HG02571 (cell line): Measurements from ENCODE around the gene ERP27.

Experiments
- ATAC-seq: cut with Tn5 transposase; IDR thresholded peaks from one replicate; pipeline ENCODE4 v1.9.1; 2021; ENCODE audit warnings: mild to moderate bottlenecking, moderate library complexity; ENCODE audit not compliant: unreplicated experiment

ERP27 gene

GRCh38 chr12:14904854-14905253 is 33.5 kb downstream of the ERP27 start:
- ATAC-seq = no peak

- no peak for ATAC-seq
These were observed 34.8 kb downstream of the ERP27 start for GRCh38 chr12:14903386-14904098.

GRCh38 chr12:14902465-14902864 is 35.9 kb downstream of the ERP27 start:
- no peak for ATAC-seq

GRCh38 chr12:14901228-14901562 is 37.1 kb downstream of the ERP27 start:
- no peak for ATAC-seq

GRCh38 chr12:14900521-14901227 is 37.7 kb downstream of the ERP27 start:
- no peak for ATAC-seq

- no peak for ATAC-seq
These were observed 41.7 kb downstream of the ERP27 start for GRCh38 chr12:14896521-14897169.

GRCh38 chr12:14893506-14894250 is 44.7 kb downstream of the ERP27 start:
- no peak for ATAC-seq

GRCh38 chr12:14892726-14893505 is 45.4 kb downstream of the ERP27 start:
- ATAC-seq = no peak

- no peak for ATAC-seq
These were observed 47.6 kb downstream of the ERP27 start for GRCh38 chr12:14890701-14891100.

- no peak for ATAC-seq
These were observed 52.1 kb downstream of the ERP27 start for GRCh38 chr12:14886271-14886670.

GRCh38 chr12:14885718-14886221 is 52.6 kb downstream of the ERP27 start, which contains the start of gene MGP:
Gene MGP, minus strand, starts transcription at chr12:14885854. Its CDS starts 63 bp downstream, at chr12:14885791.
- no peak for ATAC-seq

- peak; percentile 97 for ATAC-seq
These were observed 53.9 kb downstream of the ERP27 start for GRCh38 chr12:14884458-14884878.

GRCh38 chr12:14883686-14884085 is 54.7 kb downstream of the ERP27 start:
- no peak for ATAC-seq

- ATAC-seq = no peak
These were observed 57.4 kb downstream of the ERP27 start for GRCh38 chr12:14880890-14881453.

- no peak for ATAC-seq
These were observed 59.0 kb downstream of the ERP27 start for GRCh38 chr12:14879222-14879933.

- no peak for ATAC-seq
These were observed 59.8 kb downstream of the ERP27 start for GRCh38 chr12:14878488-14878887.

- no peak for ATAC-seq
These were observed 61.5 kb downstream of the ERP27 start for GRCh38 chr12:14876833-14877232.

- ATAC-seq = no peak
These were observed 63.5 kb downstream of the ERP27 start for GRCh38 chr12:14874882-14875281.

- no peak for ATAC-seq
These were observed 64.7 kb downstream of the ERP27 start for GRCh38 chr12:14873440-14874185.
